ENCODE measurements around the gene RHOBTB1. TPM values are rescaled to one million over a fixed set of nuclear protein-coding genes. Genes with fewer than 3 reads are reported as not detected.

RHOBTB1 gene
- polyA plus RNA-seq, 1 donor = 21.8 TPM

GRCh38 chr10:60919551-60919950, 24.4 kb downstream of the RHOBTB1 start:
- WGBS (ENCODE audit: insufficient coverage, low lambda C conversion rate) = no CpG with 5 or more reads among the region's 2 CpGs
- Histone ChIP-seq H3K9me3 (ENCODE audit: control insufficient read depth, low read depth, low read length) (no peaks in the 10 kb centered on the region), H3K27me3 (ENCODE audit: control insufficient read depth, insufficient read depth, low read length) (no peaks in the 10 kb centered on the region), H3K27ac (ENCODE audit: low read length) (no peak overlapping the region), H3K4me3 (ENCODE audit: low read length) (no peak overlapping the region), H3K36me3 (ENCODE audit: control insufficient read depth, insufficient read depth, low read length) (peaks cover 6% of the 10 kb centered on the region), H3K4me1 (ENCODE audit: control insufficient read depth, insufficient read depth, low read length) (no peaks in the 10 kb centered on the region)
- DNase-seq = no peak

GRCh38 chr10:60917331-60918280, 26.4 kb downstream of the RHOBTB1 start:
- WGBS (ENCODE audit: insufficient coverage, low lambda C conversion rate) = no CpG with 5 or more reads among the region's 4 CpGs
- no peak for DNase-seq
- no peak overlapping the region for H3K4me3 ChIP-seq (ENCODE audit: low read length)
- H3K27ac ChIP-seq (ENCODE audit: low read length) = no peak overlapping the region
- no peaks in the 10 kb centered on the region for H3K9me3 ChIP-seq (ENCODE audit: control insufficient read depth, low read depth, low read length)
- H3K36me3 ChIP-seq (ENCODE audit: control insufficient read depth, insufficient read depth, low read length) = peaks cover 6% of the 10 kb centered on the region
- H3K27me3 ChIP-seq (ENCODE audit: control insufficient read depth, insufficient read depth, low read length) = no peaks in the 10 kb centered on the region
- no peaks in the 10 kb centered on the region for H3K4me1 ChIP-seq (ENCODE audit: control insufficient read depth, insufficient read depth, low read length)

DNA sequence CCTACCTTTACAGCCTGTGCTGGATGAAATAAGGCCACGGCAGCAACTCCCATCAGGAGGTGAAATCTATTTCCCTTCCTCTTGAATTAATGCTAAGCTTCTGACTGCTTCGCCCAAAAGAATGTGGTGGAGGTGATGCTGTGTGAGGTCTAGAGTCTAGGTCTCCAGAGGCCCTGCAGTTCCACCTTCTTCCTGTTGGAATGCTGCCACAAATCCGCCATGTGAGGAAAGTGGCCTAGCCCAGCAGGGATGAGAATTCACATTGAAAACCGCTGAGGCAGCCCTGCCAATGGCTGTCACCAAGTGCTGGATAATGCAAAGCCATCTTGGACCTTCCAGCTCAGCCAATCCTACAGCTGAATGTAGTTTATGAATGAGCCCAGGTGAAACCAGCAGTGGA, 28.0 kb downstream of the RHOBTB1 start:
- no peaks in the 10 kb centered on the region for H3K27me3 ChIP-seq (ENCODE audit: control insufficient read depth, insufficient read depth, low read length)
- DNase-seq = no peak
- WGBS (ENCODE audit: insufficient coverage, low lambda C conversion rate) = no CpG with 5 or more reads among the region's 4 CpGs
- H3K36me3 ChIP-seq (ENCODE audit: control insufficient read depth, insufficient read depth, low read length) = peaks cover 12% of the 10 kb centered on the region
- no peaks in the 10 kb centered on the region for H3K4me1 ChIP-seq (ENCODE audit: control insufficient read depth, insufficient read depth, low read length)
- H3K9me3 ChIP-seq (ENCODE audit: control insufficient read depth, low read depth, low read length) = no peaks in the 10 kb centered on the region
- H3K4me3 ChIP-seq (ENCODE audit: low read length) = no peak overlapping the region
- no peak overlapping the region for H3K27ac ChIP-seq (ENCODE audit: low read length)

GRCh38 chr10:60914690-60915141, 29.3 kb downstream of the RHOBTB1 start:
- H3K36me3 ChIP-seq (ENCODE audit: control insufficient read depth, insufficient read depth, low read length) = peaks cover 19% of the 10 kb centered on the region
- H3K4me1 ChIP-seq (ENCODE audit: control insufficient read depth, insufficient read depth, low read length) = no peaks in the 10 kb centered on the region
- H3K27me3 ChIP-seq (ENCODE audit: control insufficient read depth, insufficient read depth, low read length) = no peaks in the 10 kb centered on the region
- no peak for DNase-seq
- H3K9me3 ChIP-seq (ENCODE audit: control insufficient read depth, low read depth, low read length) = no peaks in the 10 kb centered on the region
- WGBS (ENCODE audit: insufficient coverage, low lambda C conversion rate) = 80% methylated on average over 1 of the region's 1 CpG
- H3K27ac ChIP-seq (ENCODE audit: low read length) = no peak overlapping the region
- H3K4me3 ChIP-seq (ENCODE audit: low read length) = no peak overlapping the region

GRCh38 chr10:60913657-60914056, 30.3 kb downstream of the RHOBTB1 start:
- peaks cover 22% of the 10 kb centered on the region for H3K36me3 ChIP-seq (ENCODE audit: control insufficient read depth, insufficient read depth, low read length)
- no peak overlapping the region for H3K27ac ChIP-seq (ENCODE audit: low read length)
- 100% methylated on average over 1 of the region's 3 CpGs for WGBS (ENCODE audit: insufficient coverage, low lambda C conversion rate)
- no peaks in the 10 kb centered on the region for H3K27me3 ChIP-seq (ENCODE audit: control insufficient read depth, insufficient read depth, low read length)
- H3K4me1 ChIP-seq (ENCODE audit: control insufficient read depth, insufficient read depth, low read length) = no peaks in the 10 kb centered on the region
- DNase-seq = no peak
- no peaks in the 10 kb centered on the region for H3K9me3 ChIP-seq (ENCODE audit: control insufficient read depth, low read depth, low read length)
- H3K4me3 ChIP-seq (ENCODE audit: low read length) = no peak overlapping the region

GRCh38 chr10:60913071-60913470, 30.9 kb downstream of the RHOBTB1 start:
- no peak for DNase-seq
- H3K27ac ChIP-seq (ENCODE audit: low read length) = no peak overlapping the region
- H3K4me3 ChIP-seq (ENCODE audit: low read length) = no peak overlapping the region
- no peaks in the 10 kb centered on the region for H3K9me3 ChIP-seq (ENCODE audit: control insufficient read depth, low read depth, low read length)
- H3K4me1 ChIP-seq (ENCODE audit: control insufficient read depth, insufficient read depth, low read length) = no peaks in the 10 kb centered on the region
- H3K27me3 ChIP-seq (ENCODE audit: control insufficient read depth, insufficient read depth, low read length) = no peaks in the 10 kb centered on the region
- no CpG with 5 or more reads among the region's 4 CpGs for WGBS (ENCODE audit: insufficient coverage, low lambda C conversion rate)
- H3K36me3 ChIP-seq (ENCODE audit: control insufficient read depth, insufficient read depth, low read length) = peaks cover 24% of the 10 kb centered on the region

GRCh38 chr10:60911715-60912114, 32.3 kb downstream of the RHOBTB1 start:
- H3K27me3 ChIP-seq (ENCODE audit: control insufficient read depth, insufficient read depth, low read length) = no peaks in the 10 kb centered on the region
- no peak overlapping the region for H3K27ac ChIP-seq (ENCODE audit: low read length)
- peaks cover 26% of the 10 kb centered on the region for H3K36me3 ChIP-seq (ENCODE audit: control insufficient read depth, insufficient read depth, low read length)
- no peak for DNase-seq
- 100% methylated on average over 2 of the region's 5 CpGs for WGBS (ENCODE audit: insufficient coverage, low lambda C conversion rate)
- no peak overlapping the region for H3K4me3 ChIP-seq (ENCODE audit: low read length)
- peaks cover 3% of the 10 kb centered on the region for H3K9me3 ChIP-seq (ENCODE audit: control insufficient read depth, low read depth, low read length)
- H3K4me1 ChIP-seq (ENCODE audit: control insufficient read depth, insufficient read depth, low read length) = no peaks in the 10 kb centered on the region

DNA sequence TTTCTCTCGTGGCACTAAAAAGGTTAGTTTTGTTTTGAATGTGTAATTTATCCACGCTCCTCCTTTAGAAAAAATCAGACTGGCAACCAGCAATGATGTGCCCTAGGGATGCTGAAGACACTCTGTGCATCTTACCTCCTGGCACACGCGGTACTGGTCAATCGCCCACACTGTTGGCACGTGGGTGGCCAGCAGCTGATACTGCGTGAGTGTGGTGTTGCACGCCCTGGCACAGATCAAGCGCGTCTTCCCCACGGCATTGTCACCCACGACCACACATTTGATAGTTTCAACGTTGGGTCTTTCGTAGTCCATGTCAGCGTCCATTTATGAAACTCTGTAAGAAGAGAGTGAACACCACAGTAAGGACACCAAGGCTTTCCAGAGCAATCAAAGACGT, 32.8 kb downstream of the RHOBTB1 start:
- no peak for DNase-seq
- H3K27me3 ChIP-seq (ENCODE audit: control insufficient read depth, insufficient read depth, low read length) = no peaks in the 10 kb centered on the region
- 100% methylated on average over 3 of the region's 16 CpGs for WGBS (ENCODE audit: insufficient coverage, low lambda C conversion rate)
- peaks cover 29% of the 10 kb centered on the region for H3K36me3 ChIP-seq (ENCODE audit: control insufficient read depth, insufficient read depth, low read length)
- H3K4me1 ChIP-seq (ENCODE audit: control insufficient read depth, insufficient read depth, low read length) = no peaks in the 10 kb centered on the region
- H3K4me3 ChIP-seq (ENCODE audit: low read length) = no peak overlapping the region
- no peak overlapping the region for H3K27ac ChIP-seq (ENCODE audit: low read length)
- peaks cover 3% of the 10 kb centered on the region for H3K9me3 ChIP-seq (ENCODE audit: control insufficient read depth, low read depth, low read length)

- DNase-seq = no peak
- 100% methylated on average over 1 of the region's 5 CpGs for WGBS (ENCODE audit: insufficient coverage, low lambda C conversion rate)
- H3K9me3 ChIP-seq (ENCODE audit: control insufficient read depth, low read depth, low read length) = peaks cover 3% of the 10 kb centered on the region
- peaks cover 30% of the 10 kb centered on the region for H3K36me3 ChIP-seq (ENCODE audit: control insufficient read depth, insufficient read depth, low read length)
- H3K4me1 ChIP-seq (ENCODE audit: control insufficient read depth, insufficient read depth, low read length) = no peaks in the 10 kb centered on the region
- H3K4me3 ChIP-seq (ENCODE audit: low read length) = no peak overlapping the region
- H3K27me3 ChIP-seq (ENCODE audit: control insufficient read depth, insufficient read depth, low read length) = no peaks in the 10 kb centered on the region
- no peak overlapping the region for H3K27ac ChIP-seq (ENCODE audit: low read length)
Observed at GRCh38 chr10:60910543-60910942, 33.4 kb downstream of the RHOBTB1 start.

DNA sequence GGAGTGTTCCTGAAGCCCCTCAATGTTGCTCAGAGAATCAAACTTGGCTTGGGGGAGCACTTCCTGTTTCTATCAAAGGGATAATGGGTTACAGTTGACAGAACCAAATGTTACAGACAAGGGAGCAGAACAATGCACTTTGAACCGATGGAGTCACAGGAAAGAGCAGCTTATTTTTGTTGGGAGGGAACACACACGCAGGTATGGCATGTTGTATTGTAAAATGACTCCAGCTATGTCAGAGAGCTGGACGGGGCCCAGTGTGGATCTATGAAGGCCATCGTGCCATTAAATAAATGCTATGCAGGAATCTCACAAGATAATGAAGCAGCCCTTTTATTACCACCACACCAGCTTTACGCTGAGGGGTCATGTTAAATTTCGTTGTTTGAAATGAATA, 35.1 kb downstream of the RHOBTB1 start:
- Histone ChIP-seq H3K4me1 (ENCODE audit: control insufficient read depth, insufficient read depth, low read length) (no peaks in the 10 kb centered on the region), H3K27me3 (ENCODE audit: control insufficient read depth, insufficient read depth, low read length) (no peaks in the 10 kb centered on the region), H3K9me3 (ENCODE audit: control insufficient read depth, low read depth, low read length) (peaks cover 3% of the 10 kb centered on the region), H3K27ac (ENCODE audit: low read length) (no peak overlapping the region), H3K36me3 (ENCODE audit: control insufficient read depth, insufficient read depth, low read length) (peaks cover 31% of the 10 kb centered on the region), H3K4me3 (ENCODE audit: low read length) (no peak overlapping the region)
- WGBS (ENCODE audit: insufficient coverage, low lambda C conversion rate) = 80% methylated on average over 2 of the region's 6 CpGs
- no peak for DNase-seq

- H3K27ac ChIP-seq (ENCODE audit: low read length) = no peak overlapping the region
Observed at GRCh38 chr10:60908031-60908430, 36.0 kb downstream of the RHOBTB1 start.

More at GRCh38 chr10:60908031-60908430, 36.0 kb downstream of the RHOBTB1 start:
- Histone ChIP-seq H3K9me3 (ENCODE audit: control insufficient read depth, low read depth, low read length) (peaks cover 3% of the 10 kb centered on the region), H3K4me1 (ENCODE audit: control insufficient read depth, insufficient read depth, low read length) (no peaks in the 10 kb centered on the region), H3K36me3 (ENCODE audit: control insufficient read depth, insufficient read depth, low read length) (peaks cover 37% of the 10 kb centered on the region), H3K4me3 (ENCODE audit: low read length) (no peak overlapping the region), H3K27me3 (ENCODE audit: control insufficient read depth, insufficient read depth, low read length) (no peaks in the 10 kb centered on the region)
- 100% methylated on average over 1 of the region's 2 CpGs for WGBS (ENCODE audit: insufficient coverage, low lambda C conversion rate)
- DNase-seq = no peak

Data from large intestine (tissue), 3 donors.